PC-3 (cell line): ENCODE data around the gene CCDC122.

Experiments
- EZH2 ChIP-seq: fragments of 300-600 bp; sonication (generic); IDR thresholded peaks from one replicate; pipeline ENCODE4 v1.6.1; 2017; ENCODE audit warnings: antibody characterized with exemption, mild to moderate bottlenecking, low read length; ENCODE audit not compliant: unreplicated experiment
- EZH2phosphoT487 ChIP-seq: fragments of 300-600 bp; sonication (generic); IDR thresholded peaks from 2 replicates; pipeline ENCODE4 v1.6.1; 2018; ENCODE audit warnings: mild to moderate bottlenecking, antibody characterized with exemption, low read length, borderline replicate concordance
- TF ChIP-seq, protein P1 (sequence below): fragments of 300-600 bp; sonication (generic); conservative IDR thresholded peaks from 2 replicates; pipeline ENCODE4 v1.5.1; 2017; ENCODE audit warnings: antibody characterized with exemption, low read depth, mild to moderate bottlenecking, low read length

DNA sequence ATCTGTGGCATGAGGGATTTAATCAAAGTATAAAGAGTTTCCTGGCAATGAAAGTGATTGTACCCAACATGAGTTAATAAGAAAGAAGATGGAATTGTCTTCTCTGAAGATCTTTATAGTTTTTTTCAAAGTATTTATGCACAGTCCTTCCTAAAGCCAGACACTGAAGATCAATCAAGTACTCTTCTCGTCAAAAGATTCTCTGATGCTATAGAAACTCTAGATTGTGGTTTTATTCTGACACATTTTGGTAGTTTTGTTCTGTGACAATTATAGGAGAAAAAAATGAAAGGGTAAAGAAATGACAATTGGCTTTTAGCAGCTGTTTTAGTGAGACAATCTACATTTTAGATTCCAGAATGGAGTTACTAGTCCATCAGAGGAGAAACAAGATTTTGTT is 82.4 kb downstream of the CCDC122 start:
- TF ChIP-seq, protein P1, sequence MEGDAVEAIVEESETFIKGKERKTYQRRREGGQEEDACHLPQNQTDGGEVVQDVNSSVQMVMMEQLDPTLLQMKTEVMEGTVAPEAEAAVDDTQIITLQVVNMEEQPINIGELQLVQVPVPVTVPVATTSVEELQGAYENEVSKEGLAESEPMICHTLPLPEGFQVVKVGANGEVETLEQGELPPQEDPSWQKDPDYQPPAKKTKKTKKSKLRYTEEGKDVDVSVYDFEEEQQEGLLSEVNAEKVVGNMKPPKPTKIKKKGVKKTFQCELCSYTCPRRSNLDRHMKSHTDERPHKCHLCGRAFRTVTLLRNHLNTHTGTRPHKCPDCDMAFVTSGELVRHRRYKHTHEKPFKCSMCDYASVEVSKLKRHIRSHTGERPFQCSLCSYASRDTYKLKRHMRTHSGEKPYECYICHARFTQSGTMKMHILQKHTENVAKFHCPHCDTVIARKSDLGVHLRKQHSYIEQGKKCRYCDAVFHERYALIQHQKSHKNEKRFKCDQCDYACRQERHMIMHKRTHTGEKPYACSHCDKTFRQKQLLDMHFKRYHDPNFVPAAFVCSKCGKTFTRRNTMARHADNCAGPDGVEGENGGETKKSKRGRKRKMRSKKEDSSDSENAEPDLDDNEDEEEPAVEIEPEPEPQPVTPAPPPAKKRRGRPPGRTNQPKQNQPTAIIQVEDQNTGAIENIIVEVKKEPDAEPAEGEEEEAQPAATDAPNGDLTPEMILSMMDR = no peak
- TF ChIP-seq EZH2 (no peak), EZH2phosphoT487 (no peak)
